K562 (cell line): ENCODE results near the gene POLR2H. TPM values are rescaled to one million over a fixed set of nuclear protein-coding genes. Genes with fewer than 3 reads are reported as not detected.

Experiments used
- ATAC-seq: fragments of 200-7000 bp; cut with Tn5 transposase; 3 replicates; pipeline ENCODE4 v1.9.1; 2020; ENCODE audit warnings: moderate library complexity
- BruUV-seq: library from RNA; stranded (reverse); fragments of 400-500 nt; replicated peaks from 2 replicates; lab custom pipeline; 2021; lab: Mats Ljungman, UMichigan
- CTCF ChIA-PET: fragments of 300-600 bp; formaldehyde crosslinking; extraction: SDS; loops from one replicate; lab custom pipeline; 2021; ENCODE audit warnings: low intra/inter-chr PET ratio; lab: Yijun Ruan, JAX
- POLR2A ChIA-PET: fragments of 300-600, 350-650 bp; sonication (Branson Sonifier 250); formaldehyde crosslinking; extraction: SDS; loops from one replicate; lab custom pipeline; 2021; ENCODE audit warnings: antibody characterized with exemption, inconsistent platforms; lab: Yijun Ruan, JAX
- DNase-seq, 4 experiments: peaks; one replicate each; pipeline versions ENCODE4 v3.0.0 to v3.0.0-alpha.2; 2011 to 2018; ENCODE audit warnings: low spot score in 3 of 4, mixed read lengths in 3 of 4; ENCODE audit errors: extremely low read depth in 1 of 4
- FAIRE-seq: peaks from 2 replicates; lab custom pipeline; 2011; peaks lifted over from hg19 to GRCh38; lab: Jason Lieb, UNC
- H2AFZ ChIP-seq: 2 replicates; pipeline ENCODE4 v1.6.0; 2011; ENCODE audit warnings: low read depth, low read length, control low read depth, inconsistent platforms
- H3K27ac ChIP-seq: fragments of 200-600 bp; 3 replicates; pipeline ENCODE4 v1.8.0; 2011; ENCODE audit warnings: low read depth, mild to moderate bottlenecking, control low read depth, inconsistent platforms, low read length, moderate library complexity, mixed read lengths; ENCODE audit errors: extremely low read depth
- H3K27me3 ChIP-seq, 2 experiments: fragments of 300-600 bp in 1 of 2; 2 replicates in 1 of 2; 3 replicates in 1 of 2; pipeline versions ENCODE4 v1.6.0 to v1.8.0; 2011; ENCODE audit warnings: inconsistent platforms in 2 of 2, low read length in 2 of 2, mild to moderate bottlenecking in 1 of 2, mixed read lengths in 1 of 2, moderate library complexity in 1 of 2; ENCODE audit not compliant: control insufficient read depth in 2 of 2, insufficient read depth in 2 of 2
- H3K36me3 ChIP-seq: fragments of 300-600 bp; 3 replicates; pipeline ENCODE4 v1.8.0; 2011; ENCODE audit warnings: mild to moderate bottlenecking, low read length, inconsistent platforms; ENCODE audit not compliant: control insufficient read depth, insufficient read depth
- H3K4me1 ChIP-seq, 2 experiments: fragments of 200-600 bp in 1 of 2; replicated peaks in 1 of 2; 2 replicates in 1 of 2; 3 replicates in 1 of 2; pipeline versions ENCODE4 v1.5.1 to v1.8.0; 2011; ENCODE audit warnings: inconsistent platforms in 2 of 2, low read length in 2 of 2, mild to moderate bottlenecking in 1 of 2, mixed read lengths in 1 of 2, moderate library complexity in 1 of 2; ENCODE audit not compliant: control insufficient read depth in 2 of 2, insufficient read depth in 2 of 2
- H3K4me2 ChIP-seq: 2 replicates; pipeline ENCODE4 v1.6.1; 2011; ENCODE audit warnings: low read length, control low read depth, inconsistent platforms, mixed read lengths; ENCODE audit not compliant: insufficient read depth
- H3K4me3 ChIP-seq: fragments of 200-600 bp; sonication (generic), shearing (Covaris generic); 2 replicates; pipeline ENCODE4 v1.5.1; 2016; ENCODE audit warnings: control low read depth, inconsistent platforms
- H3K79me2 ChIP-seq: fragments of 200-600 bp; 3 replicates; pipeline ENCODE4 v1.8.0; 2011; ENCODE audit warnings: low read length, inconsistent platforms; ENCODE audit not compliant: control insufficient read depth, insufficient read depth
- H3K9ac ChIP-seq, 2 experiments: 2 replicates each; pipeline versions ENCODE4 v1.6.0 to v1.6.1; 2011; ENCODE audit warnings: low read depth in 2 of 2, low read length in 2 of 2, control low read depth in 1 of 2, inconsistent platforms in 1 of 2, mild to moderate bottlenecking in 1 of 2, mixed read lengths in 1 of 2; ENCODE audit not compliant: insufficient read depth in 1 of 2
- H3K9me1 ChIP-seq: one replicate; pipeline ENCODE4 v1.6.0; 2011; ENCODE audit warnings: inconsistent platforms, mild to moderate bottlenecking, low read length, moderate library complexity; ENCODE audit not compliant: control insufficient read depth, insufficient read depth
- H3K9me3 ChIP-seq: replicated peaks from 2 replicates; pipeline ENCODE4 v1.5.1; 2011; ENCODE audit warnings: low read depth, low read length, inconsistent platforms; ENCODE audit not compliant: control insufficient read depth, insufficient read depth
- H4K20me1 ChIP-seq: replicated peaks from 2 replicates; pipeline ENCODE4 v1.6.1; 2011; ENCODE audit warnings: low read length, inconsistent platforms, mixed read lengths; ENCODE audit not compliant: control insufficient read depth, insufficient read depth
- CBFA2T3 ChIP-seq: fragments of 450-650 bp; IDR thresholded peaks from 2 replicates; pipeline ENCODE4 v1.6.1; 2017
- CBFB ChIP-seq: sonication (generic); formaldehyde crosslinking; IDR thresholded peaks from 2 replicates; pipeline ENCODE4 v1.4.0; 2020; ENCODE audit warnings: mild to moderate bottlenecking, missing genetic modification reagents
- HCFC1 ChIP-seq: IDR thresholded peaks from 2 replicates; pipeline ENCODE4 v1.6.1; 2012; ENCODE audit warnings: low read depth, low read length, improper control_type of control experiment
- JUN ChIP-seq, 2 experiments: sonication (generic) in 1 of 2; formaldehyde crosslinking in 1 of 2; IDR thresholded peaks; 2 replicates each; pipeline versions ENCODE4 v1.6.1 to v1.8.0; 2012 to 2022; ENCODE audit warnings: borderline replicate concordance in 2 of 2, mild to moderate bottlenecking in 2 of 2, improper control_type of control experiment in 1 of 2, low read depth in 1 of 2, low read length in 1 of 2, missing genetic modification reagents in 1 of 2
- TEAD4 ChIP-seq, 2 experiments: sonication (generic) in 1 of 2; formaldehyde crosslinking in 1 of 2; IDR thresholded peaks; 2 replicates each; pipeline versions ENCODE4 v1.6.1 to v1.8.0; 2012 to 2022; ENCODE audit warnings: borderline replicate concordance in 1 of 2, inconsistent platforms in 1 of 2, low read length in 1 of 2, mild to moderate bottlenecking in 1 of 2, missing genetic modification reagents in 1 of 2
- TOE1 ChIP-seq, 2 experiments: fragments of 450-650 bp in 1 of 2; sonication (generic) in 1 of 2; formaldehyde crosslinking in 1 of 2; IDR thresholded peaks; 2 replicates each; pipeline versions ENCODE4 v1.7.1 to v1.8.0; 2016 to 2022; ENCODE audit warnings: borderline replicate concordance in 2 of 2, mild to moderate bottlenecking in 2 of 2, antibody characterized with exemption in 1 of 2, inconsistent platforms in 1 of 2, low read depth in 1 of 2, missing genetic modification reagents in 1 of 2, moderate library complexity in 1 of 2
- ZNF79 ChIP-seq: fragments of 250-450 bp; sonication (Bioruptor Pico); IDR thresholded peaks from 2 replicates; pipeline ENCODE4 v1.4.0; 2020; ENCODE audit warnings: low read depth, mild to moderate bottlenecking, moderate library complexity
- ZSCAN32 ChIP-seq: fragments of 450-650 bp; formaldehyde crosslinking; IDR thresholded peaks from 2 replicates; pipeline ENCODE4 v1.4.0; 2020; ENCODE audit warnings: mild to moderate bottlenecking, moderate library complexity
- WGBS: fragments of 100-300 bp; shearing (Covaris generic); methylation state at CpG from one replicate; pipeline ENCODE4 v1.1.6; 2016; ENCODE audit warnings: low coverage, mixed read lengths; ENCODE audit not compliant: insufficient coverage; ENCODE audit errors: missing lambda C conversion rate; 5-methylcytosine and 5-hydroxymethylcytosine counted together
- in situ Hi-C: fragments of 300-500 bp; cut with MboI; formaldehyde crosslinking; loops from 4 replicates; pipeline ENCODE4 v1.15.0; 2018; ENCODE audit warnings: inconsistent platforms, mixed read lengths
- intact Hi-C: fragments of 100-400 bp; cut with micrococcal nuclease; formaldehyde crosslinking; loops from 2 replicates; pipeline ENCODE4 v1.14.2; 2022
- polyA plus RNA-seq, 8 experiments: library from polyadenylated mRNA; depleted of rRNA in 4 of 8; stranded (reverse) in 5 of 8; unstranded in 3 of 8; fragments of >200 nt; fragmentation: Nextera tagmentation in 2 of 8; fragmentation: Illumina TruSeq in 1 of 8; extraction: Ambion mirVana in 2 of 8; extraction: Trizol in 1 of 8; gene quantifications; 2 replicates each; pipeline versions ENCODE4 v1.2.1 to v1.2.3, GENCODE V29; 2011 to 2014; ENCODE audit warnings: inconsistent platforms in 1 of 8, missing spikeins in 1 of 8
- total RNA-seq, 7 experiments: library from RNA; depleted of rRNA in 6 of 7; stranded (reverse); fragments of >200 nt in 6 of 7; fragmentation: Illumina TruSeq in 2 of 7; extraction: Trizol in 2 of 7; gene quantifications; 2 replicates each; pipeline versions ENCODE4 v1.2.1 to v1.2.3, GENCODE V29; 2011 to 2021; ENCODE audit warnings: low replicate concordance in 1 of 7
- TF ChIP-seq, protein P1 (sequence below): IDR thresholded peaks from 2 replicates; pipeline ENCODE4 v1.6.1; 2011; ENCODE audit warnings: borderline replicate concordance, low read depth, mild to moderate bottlenecking, moderate library complexity, low read length; ENCODE audit not compliant: insufficient read depth, poor library complexity, severe bottlenecking
- TF ChIP-seq, protein P2 (sequence below): sonication (generic); formaldehyde crosslinking; IDR thresholded peaks from 2 replicates; pipeline ENCODE4 v1.5.0; 2020; ENCODE audit warnings: missing genetic modification reagents
- TF ChIP-seq, protein P3 (sequence below): IDR thresholded peaks from 2 replicates; pipeline ENCODE4 v1.6.1; 2014; ENCODE audit warnings: antibody characterized with exemption
- TF ChIP-seq, protein P4 (sequence below): fragments of 450-650 bp; formaldehyde crosslinking; IDR thresholded peaks from 2 replicates; pipeline ENCODE4 v1.4.0; 2020; ENCODE audit warnings: mild to moderate bottlenecking, moderate library complexity

Gene POLR2H
- total and polyA plus RNA-seq, 9 of the 15 experiments (the other 6 are each of a cell fraction or from before 2014, with no cell fraction given), result 128 to 512 (median 220) TPM

DNA sequence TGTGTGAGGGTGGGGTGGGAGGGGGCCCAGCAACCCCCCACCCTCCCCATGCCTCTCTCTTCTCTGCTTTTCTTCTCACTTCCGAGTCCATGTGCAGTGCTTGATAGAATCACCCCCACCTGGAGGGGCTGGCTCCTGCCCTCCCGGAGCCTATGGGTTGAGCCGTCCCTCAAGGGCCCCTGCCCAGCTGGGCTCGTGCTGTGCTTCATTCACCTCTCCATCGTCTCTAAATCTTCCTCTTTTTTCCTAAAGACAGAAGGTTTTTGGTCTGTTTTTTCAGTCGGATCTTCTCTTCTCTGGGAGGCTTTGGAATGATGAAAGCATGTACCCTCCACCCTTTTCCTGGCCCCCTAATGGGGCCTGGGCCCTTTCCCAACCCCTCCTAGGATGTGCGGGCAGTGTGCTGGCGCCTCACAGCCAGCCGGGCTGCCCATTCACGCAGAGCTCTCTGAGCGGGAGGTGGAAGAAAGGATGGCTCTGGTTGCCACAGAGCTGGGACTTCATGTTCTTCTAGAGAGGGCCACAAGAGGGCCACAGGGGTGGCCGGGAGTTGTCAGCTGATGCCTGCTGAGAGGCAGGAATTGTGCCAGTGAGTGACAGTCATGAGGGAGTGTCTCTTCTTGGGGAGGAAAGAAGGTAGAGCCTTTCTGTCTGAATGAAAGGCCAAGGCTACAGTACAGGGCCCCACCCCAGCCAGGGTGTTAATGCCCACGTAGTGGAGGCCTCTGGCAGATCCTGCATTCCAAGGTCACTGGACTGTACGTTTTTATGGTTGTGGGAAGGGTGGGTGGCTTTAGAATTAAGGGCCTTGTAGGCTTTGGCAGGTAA lies 16.0 kb upstream of the POLR2H start:
- intact Hi-C loops (loop anchor here (1.0 kb wide), 1 partner anchor 17 kb away; no protein-coding TSS in a partner anchor), in situ Hi-C loops (no loop called here)
- Histone ChIP-seq H3K27ac (no peak overlapping the region; the same call in 1 of the 3 replicates), H3K4me1 (peaks cover 48 to 56% of the 10 kb centered on the region in 2 experiments), H3K9ac (peak overlapping the region in 1 of 2 experiments; percentile 53; a peak in 1 of 4 replicates), H2AFZ (no peak overlapping the region), H3K4me2 (no peak overlapping the region; the same call in 1 of the 2 replicates), H4K20me1 (no peaks in the 10 kb centered on the region), H3K27me3 (no peaks in the 10 kb centered on the region), H3K9me1 (peaks cover 6% of the 10 kb centered on the region), H3K36me3 (peaks cover 42% of the 10 kb centered on the region; the same call in 2 of the 3 replicates), H3K4me3 (no peak overlapping the region), H3K9me3 (no peaks in the 10 kb centered on the region), H3K79me2 (peaks cover 8% of the 10 kb centered on the region; the same call in 2 of the 3 replicates)
- CTCF ChIA-PET, result no interaction called here
- DNase-seq (peak; percentile 82 to 88 (median 84)), ATAC-seq (peak; percentile 87), FAIRE-seq (peak; percentile 95)
- 30% methylated on average over 13 of the region's 14 CpGs for WGBS
- BruUV-seq, result no TSS peak
- POLR2A ChIA-PET, result interaction anchor here (0.6 to 1.1 kb wide), 5 partner anchors 8 to 29 kb away, joined by 3 to 6 read pairs (median 4); partner anchors contain the start of gene FAM131A
- TF ChIP-seq ZSCAN32 (CRISPR knock-in tag) (no peak), JUN (IDR thresholded peaks at IDR 0.05; ENCODE audit: borderline replicate concordance, low read depth, low read length) (no peak), JUN (CRISPR knock-in tag; IDR thresholded peaks at IDR 0.05; ENCODE audit: borderline replicate concordance) (no peak), CBFB (CRISPR knock-in tag) (no peak), TEAD4 (IDR thresholded peaks at IDR 0.05; ENCODE audit: low read length) (0 out of 2 replicates have a peak, but pooled peaks have one; percentile 11), TEAD4 (CRISPR knock-in tag; IDR thresholded peaks at IDR 0.05; ENCODE audit: borderline replicate concordance) (no peak), CBFA2T3 (no peak), TOE1 (IDR thresholded peaks at IDR 0.05; ENCODE audit: borderline replicate concordance) (peak; percentile 56; the same call in 1 of the 2 replicates), TOE1 (CRISPR knock-in tag; IDR thresholded peaks at IDR 0.05; ENCODE audit: borderline replicate concordance, low read depth) (no peak), ZNF79 (CRISPR knock-in tag) (no peak), HCFC1 (0 out of 2 replicates have a peak, but pooled peaks have one; percentile 24)
- TF ChIP-seq, protein P1, sequence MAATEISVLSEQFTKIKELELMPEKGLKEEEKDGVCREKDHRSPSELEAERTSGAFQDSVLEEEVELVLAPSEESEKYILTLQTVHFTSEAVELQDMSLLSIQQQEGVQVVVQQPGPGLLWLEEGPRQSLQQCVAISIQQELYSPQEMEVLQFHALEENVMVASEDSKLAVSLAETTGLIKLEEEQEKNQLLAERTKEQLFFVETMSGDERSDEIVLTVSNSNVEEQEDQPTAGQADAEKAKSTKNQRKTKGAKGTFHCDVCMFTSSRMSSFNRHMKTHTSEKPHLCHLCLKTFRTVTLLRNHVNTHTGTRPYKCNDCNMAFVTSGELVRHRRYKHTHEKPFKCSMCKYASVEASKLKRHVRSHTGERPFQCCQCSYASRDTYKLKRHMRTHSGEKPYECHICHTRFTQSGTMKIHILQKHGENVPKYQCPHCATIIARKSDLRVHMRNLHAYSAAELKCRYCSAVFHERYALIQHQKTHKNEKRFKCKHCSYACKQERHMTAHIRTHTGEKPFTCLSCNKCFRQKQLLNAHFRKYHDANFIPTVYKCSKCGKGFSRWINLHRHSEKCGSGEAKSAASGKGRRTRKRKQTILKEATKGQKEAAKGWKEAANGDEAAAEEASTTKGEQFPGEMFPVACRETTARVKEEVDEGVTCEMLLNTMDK, result peak; percentile 96
- TF ChIP-seq, protein P2, sequence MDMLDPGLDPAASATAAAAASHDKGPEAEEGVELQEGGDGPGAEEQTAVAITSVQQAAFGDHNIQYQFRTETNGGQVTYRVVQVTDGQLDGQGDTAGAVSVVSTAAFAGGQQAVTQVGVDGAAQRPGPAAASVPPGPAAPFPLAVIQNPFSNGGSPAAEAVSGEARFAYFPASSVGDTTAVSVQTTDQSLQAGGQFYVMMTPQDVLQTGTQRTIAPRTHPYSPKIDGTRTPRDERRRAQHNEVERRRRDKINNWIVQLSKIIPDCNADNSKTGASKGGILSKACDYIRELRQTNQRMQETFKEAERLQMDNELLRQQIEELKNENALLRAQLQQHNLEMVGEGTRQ (CRISPR knock-in tag), result peak; percentile 74
- TF ChIP-seq, protein P3, sequence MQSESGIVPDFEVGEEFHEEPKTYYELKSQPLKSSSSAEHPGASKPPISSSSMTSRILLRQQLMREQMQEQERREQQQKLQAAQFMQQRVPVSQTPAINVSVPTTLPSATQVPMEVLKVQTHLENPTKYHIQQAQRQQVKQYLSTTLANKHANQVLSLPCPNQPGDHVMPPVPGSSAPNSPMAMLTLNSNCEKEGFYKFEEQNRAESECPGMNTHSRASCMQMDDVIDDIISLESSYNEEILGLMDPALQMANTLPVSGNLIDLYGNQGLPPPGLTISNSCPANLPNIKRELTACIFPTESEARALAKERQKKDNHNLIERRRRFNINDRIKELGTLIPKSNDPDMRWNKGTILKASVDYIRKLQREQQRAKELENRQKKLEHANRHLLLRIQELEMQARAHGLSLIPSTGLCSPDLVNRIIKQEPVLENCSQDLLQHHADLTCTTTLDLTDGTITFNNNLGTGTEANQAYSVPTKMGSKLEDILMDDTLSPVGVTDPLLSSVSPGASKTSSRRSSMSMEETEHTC, result peak; percentile 93
- TF ChIP-seq, protein P4, sequence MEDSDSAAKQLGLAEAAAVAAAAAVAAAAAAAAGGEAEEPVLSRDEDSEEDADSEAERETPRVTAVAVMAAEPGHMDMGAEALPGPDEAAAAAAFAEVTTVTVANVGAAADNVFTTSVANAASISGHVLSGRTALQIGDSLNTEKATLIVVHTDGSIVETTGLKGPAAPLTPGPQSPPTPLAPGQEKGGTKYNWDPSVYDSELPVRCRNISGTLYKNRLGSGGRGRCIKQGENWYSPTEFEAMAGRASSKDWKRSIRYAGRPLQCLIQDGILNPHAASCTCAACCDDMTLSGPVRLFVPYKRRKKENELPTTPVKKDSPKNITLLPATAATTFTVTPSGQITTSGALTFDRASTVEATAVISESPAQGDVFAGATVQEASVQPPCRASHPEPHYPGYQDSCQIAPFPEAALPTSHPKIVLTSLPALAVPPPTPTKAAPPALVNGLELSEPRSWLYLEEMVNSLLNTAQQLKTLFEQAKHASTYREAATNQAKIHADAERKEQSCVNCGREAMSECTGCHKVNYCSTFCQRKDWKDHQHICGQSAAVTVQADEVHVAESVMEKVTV (CRISPR knock-in tag), result no peak
